ENCODE results near the gene SENP5.
"Not testable (repeated sequence)": the region's sequence is repeated elsewhere in the genome, so short reads cannot be mapped to it uniquely, and the experiment has no call there.

SENP5 gene

GRCh38 chr3:196941729-196942225, 74.1 kb downstream of the SENP5 start:
- no peak for DNase-seq (ENCODE audit: low read depth, low spot score)

GRCh38 chr3:196942226-196942914, 74.7 kb downstream of the SENP5 start, which contains the start of gene NCBP2:
NCBP2 (minus strand) TSS chr3:196942528; CDS start chr3:196942503, 25 bp downstream.
- peak; percentile 93 for DNase-seq (ENCODE audit: low read depth, low spot score)

GRCh38 chr3:196942915-196943277, 75.2 kb downstream of the SENP5 start:
- no peak for DNase-seq (ENCODE audit: low read depth, low spot score)

DNA sequence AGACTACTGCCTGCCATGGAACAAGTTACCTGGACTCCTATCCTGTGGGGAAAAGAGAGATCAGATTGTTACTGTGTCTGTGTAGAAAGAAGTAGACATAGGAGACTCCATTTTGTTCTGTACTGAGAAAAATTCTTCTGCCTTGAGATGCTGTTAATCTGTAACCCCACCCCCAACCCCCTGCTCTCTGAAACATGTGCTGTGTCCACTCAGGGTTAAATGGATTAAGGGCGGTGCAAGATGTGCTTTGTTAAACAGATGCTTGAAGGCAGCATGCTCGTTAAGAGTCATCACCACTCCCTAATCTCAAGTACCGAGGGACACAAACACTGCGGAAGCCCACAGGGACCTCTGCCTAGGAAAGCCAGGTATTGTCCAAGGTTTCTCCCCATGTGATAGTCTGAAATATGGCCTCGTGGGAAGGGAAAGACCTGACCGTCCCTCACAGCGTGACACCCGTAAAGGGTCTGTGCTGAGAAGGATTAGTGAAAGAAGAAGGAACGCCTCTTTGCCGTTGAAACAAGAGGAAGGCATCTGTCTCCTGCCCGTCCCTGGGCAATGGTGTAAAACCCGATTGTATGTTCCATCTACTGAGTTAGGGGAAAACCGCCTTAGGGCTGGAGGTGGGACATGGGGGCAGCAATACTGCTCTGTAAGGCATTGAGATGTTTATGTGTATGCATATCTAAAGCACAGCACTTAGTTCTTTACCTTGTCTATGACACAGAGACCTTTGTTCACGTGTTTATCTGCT, 76.5 kb downstream of the SENP5 start:
- not testable (repeated sequence) for DNase-seq (ENCODE audit: low read depth, low spot score)

GRCh38 chr3:196947136-196947859, 79.6 kb downstream of the SENP5 start:
- DNase-seq (ENCODE audit: low read depth, low spot score): no peak

DNA sequence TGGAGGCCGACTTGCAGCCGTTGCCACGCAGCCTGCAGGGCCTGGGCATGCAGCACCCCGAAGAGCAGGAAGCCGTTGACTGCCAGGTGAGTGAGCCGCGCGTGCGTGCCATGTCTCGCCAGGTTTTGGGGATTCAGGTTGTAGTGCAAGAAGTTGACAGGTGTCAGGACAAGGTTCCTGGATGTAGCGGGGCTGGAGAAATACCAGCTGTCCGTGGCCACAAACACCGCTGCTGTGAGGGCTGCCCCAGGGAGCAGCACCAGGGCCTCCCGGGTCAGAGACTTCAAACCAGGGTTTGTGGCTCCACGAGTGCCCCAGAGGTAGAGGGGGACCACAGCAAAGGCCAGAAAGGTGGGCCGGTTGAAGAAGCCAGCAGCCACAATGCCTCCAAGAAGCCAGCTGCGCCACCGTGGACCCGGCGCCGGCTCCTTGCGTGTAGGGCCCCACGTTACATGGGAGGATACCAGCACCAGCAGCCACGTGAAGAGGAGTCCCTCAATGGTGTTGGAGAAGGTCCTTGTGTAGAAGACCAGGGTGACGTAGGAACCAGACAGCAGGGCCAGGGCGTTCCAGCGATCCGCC, 80.2 kb downstream of the SENP5 start:
- no peak for DNase-seq (ENCODE audit: low read depth, low spot score)

DNA sequence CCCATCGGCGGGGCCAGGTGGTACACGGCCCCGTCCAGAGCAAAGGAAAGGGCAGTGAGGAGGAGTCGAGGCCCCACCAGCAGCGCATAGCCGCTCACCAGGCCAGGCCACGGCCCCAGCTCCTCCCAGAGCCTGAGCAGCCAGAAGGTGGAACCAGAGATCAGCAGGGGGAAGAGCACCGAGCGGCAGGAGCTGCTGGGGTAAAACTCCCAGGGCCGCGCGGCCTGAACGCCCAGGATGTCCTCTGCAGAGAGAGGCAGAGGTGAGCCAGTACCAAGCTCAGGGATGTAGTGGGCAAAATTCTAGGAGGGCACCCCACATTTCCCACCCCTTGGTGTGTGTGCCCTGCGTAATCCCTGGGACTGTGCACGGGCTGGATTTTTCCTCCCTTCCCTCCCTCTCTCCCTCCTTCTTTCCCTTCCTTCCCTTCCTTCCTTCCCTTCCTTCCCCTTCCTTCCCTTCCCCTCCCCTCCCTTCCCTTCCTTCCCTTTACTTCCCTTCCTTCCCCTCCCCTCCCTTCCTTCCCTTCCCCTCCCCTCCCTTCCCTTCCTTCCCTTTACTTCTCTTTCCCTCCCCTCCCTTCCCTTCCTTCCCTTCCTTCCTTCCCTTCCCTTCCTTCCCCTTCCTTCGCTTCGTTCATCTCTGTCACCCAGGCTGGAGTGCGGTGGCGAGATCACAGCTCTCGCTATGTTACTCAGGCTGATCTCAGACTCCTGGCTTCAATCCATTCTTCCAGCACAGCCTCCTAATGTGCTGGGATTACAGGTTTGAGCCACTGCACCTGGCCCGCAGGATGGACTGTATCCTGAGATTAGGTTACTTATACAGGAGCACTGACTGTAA, 80.9 kb downstream of the SENP5 start:
- DNase-seq (ENCODE audit: low read depth, low spot score): no peak

GRCh38 chr3:196949285-196949619, 81.5 kb downstream of the SENP5 start:
- DNase-seq (ENCODE audit: low read depth, low spot score): no peak

GRCh38 chr3:196949750-196950149, 82.0 kb downstream of the SENP5 start:
- no peak for DNase-seq (ENCODE audit: low read depth, low spot score)

DNA sequence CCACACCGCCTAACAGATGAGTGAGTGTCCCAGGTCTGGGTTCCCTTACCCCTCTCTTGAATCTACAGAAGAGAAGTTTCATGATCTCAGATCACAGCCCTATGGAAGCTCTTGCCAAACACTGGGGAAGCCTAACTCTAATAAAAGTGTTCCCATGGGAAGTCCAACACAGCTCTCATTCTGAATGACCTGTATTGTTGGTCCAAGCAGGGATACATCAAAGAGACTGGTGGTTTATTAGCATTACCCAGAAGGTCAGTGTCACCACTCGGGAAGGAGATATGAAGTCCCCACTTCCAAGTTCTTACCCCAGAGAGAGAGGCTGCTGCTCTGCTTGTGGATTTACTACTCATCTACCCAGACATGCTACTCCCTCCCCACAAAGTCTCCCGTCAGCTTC, 83.7 kb downstream of the SENP5 start:
- DNase-seq (ENCODE audit: low read depth, low spot score): no peak

DNA sequence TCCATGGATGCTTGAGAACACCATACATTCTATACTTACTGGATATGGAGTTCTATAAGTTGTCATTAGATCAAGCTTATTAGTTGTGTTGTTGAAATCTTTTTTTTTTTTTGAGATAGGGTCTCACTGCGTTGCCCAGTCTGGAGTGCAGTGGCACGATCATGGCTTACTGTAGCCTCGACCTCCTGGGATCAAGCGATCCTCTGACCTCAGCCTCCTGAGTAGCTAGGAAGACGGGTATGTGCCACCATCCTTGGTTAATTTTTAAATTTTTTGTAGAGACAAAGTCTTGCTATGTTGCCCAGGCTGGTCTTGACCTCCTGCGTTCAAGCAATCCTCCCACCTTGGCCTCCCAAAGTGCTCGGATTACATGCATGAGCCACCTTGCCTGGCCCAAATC, 87.1 kb downstream of the SENP5 start:
- no peak for DNase-seq (ENCODE audit: low read depth, low spot score)

DNA sequence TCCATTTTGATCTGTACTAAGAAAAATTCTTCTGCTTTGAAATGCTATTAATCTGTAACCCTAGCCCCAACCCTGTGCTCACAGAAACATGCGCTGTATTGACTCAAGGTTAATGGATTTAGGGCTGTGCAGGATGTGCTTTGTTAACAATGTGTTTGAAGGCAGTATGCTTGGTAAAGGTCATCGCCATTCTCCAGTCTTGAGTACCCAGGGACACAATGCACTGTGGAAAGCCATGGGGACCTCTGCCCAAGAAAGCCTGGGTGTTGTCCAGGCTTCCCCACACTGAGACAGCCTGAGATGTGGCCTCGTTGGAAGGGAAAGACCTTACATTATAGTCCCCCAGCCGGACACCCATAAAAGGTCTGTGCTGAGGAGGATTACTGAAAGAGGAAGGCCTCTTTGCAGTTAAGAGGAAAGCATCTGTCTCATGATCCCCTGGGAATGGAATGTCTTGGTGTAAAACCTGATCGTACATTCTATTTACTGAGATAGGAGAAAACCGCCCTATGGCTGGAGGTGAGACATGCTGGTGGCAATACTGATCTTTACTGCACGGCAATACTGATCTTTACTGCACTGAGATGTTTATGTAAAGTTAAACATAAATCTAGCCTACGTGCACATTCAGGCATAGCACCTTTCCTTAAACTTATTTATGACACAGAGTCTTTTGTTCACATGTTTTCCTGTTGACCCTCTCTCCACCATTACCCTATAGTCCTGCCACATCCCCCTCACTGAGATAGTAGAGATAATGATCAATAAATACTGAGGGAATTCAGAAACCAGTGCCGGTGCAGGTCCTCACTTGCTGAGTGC, 94.6 kb downstream of the SENP5 start:
- DNase-seq (ENCODE audit: low read depth, low spot score): no peak

GRCh38 chr3:196962930-196963630, 95.4 kb downstream of the SENP5 start:
- DNase-seq (ENCODE audit: low read depth, low spot score): no peak

DNA sequence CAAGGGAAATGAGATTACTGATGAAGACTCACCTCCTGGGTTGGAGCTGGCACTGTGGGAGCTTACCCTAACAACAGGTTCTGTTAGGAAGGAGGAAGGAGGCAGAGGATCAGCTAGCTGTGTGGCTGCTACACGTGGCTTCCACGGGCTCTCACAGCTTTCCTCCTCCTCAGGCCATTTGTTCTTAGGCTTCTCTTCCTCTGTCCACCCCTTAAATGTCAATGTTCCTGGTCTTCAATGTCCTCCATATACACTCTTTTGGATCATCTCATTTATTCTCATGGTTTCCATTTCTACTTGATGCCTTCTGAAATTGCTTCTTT, 95.9 kb downstream of the SENP5 start:
- DNase-seq (ENCODE audit: low read depth, low spot score): no peak

DNA sequence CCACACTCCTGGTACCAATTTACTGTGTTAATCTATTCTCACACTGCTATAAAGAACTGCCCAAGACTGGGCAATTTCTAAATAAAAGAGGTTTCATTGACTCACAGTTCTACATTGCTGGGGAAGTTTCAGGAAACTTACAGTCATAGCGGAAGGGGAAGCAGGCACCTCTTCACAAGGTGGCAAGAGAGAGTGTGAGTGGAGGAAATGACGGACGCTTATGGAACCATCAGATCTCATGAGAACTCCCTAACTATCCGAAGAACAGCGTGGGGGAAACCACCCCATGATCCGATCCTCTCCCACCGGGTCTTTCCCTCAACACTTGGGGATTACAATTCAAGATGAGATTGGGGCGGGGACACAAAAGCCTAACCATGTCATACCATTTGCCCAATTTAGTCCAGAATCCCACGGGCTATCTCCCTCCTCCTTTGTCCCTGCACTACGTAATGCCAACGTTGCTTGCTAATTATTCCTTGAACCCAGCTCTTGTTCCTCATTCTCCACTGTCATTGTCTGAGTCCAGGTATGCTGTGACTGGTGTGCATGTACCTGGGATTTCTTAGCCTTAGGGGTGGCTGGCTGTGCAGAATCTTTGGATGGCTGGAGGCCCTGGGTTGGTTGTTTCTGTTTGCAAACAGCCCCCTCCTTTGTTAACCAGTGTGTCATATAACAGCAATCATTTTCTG, 97.5 kb downstream of the SENP5 start:
- DNase-seq (ENCODE audit: low read depth, low spot score): no peak

DNA sequence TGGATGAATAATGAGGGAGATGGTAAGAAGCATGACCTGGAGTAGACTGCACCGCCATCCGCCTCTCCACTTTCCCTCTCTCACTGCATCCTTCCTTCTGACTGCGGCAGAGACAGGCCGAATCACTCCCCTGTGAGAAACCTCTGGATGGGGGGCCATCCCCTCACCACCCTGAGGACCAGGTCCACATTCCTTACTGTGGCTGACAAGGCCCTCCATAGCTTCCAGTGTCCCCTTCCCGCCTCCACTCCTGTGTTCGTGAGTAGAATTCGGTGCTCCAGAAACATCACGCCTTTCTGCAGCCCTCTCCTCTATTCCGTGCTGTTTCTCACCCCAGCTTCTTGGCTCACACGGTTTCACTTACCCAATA, 98.1 kb downstream of the SENP5 start:
- DNase-seq (ENCODE audit: low read depth, low spot score): no peak

DNA sequence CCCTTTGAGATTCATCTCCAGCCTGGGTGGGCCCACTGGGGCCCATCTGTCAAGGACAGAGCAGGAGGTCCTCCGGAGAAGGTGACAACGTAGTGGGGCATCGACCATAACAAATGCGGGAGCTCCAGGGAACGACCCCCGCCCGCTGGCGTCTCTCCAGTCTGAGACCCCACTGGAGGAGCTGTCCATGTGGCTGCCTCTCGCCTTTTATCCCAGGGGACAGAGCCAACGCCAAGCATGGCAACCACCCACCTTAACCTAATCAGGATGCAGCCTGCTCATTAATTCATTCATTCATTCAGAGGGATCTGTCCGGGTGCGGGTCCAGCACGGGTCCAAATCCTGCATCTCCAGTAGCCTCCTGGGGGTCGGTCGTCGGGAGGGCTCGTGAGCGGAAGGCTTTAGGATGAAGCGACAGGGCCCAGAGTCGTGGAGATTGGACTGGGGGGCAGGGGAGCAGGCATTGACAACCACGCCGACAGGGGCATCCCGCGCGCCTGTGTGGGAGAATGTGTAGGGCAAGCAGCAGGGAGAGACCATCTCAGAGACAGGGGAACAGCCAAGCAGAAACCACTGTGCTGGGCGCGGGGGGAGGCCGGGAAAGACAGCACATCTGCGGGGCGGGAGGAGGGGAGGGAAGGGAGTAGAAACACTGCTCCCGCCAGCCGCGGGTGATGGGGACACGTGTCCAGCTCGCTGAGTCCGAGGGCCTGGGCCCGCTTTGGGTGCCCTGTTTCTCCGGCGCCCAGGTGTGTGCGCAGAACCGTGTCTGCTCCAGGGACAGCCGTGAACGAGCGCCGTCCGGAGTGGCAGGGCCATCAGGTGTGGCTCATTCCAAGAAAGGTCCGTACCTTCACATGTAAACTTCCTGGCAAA, 99.0 kb downstream of the SENP5 start:
- DNase-seq (ENCODE audit: low read depth, low spot score): no peak
